GM19043 (cell line): ENCODE data around the gene CAMK2D.
"Not testable (repeated sequence)": the region's sequence is repeated elsewhere in the genome, so short reads cannot be mapped to it uniquely, and the experiment has no call there.

Experiments
- ATAC-seq: cut with Tn5 transposase; IDR thresholded peaks from one replicate; pipeline ENCODE4 v1.9.1; 2021; ENCODE audit warnings: low read depth; ENCODE audit not compliant: unreplicated experiment

The CAMK2D gene

DNA sequence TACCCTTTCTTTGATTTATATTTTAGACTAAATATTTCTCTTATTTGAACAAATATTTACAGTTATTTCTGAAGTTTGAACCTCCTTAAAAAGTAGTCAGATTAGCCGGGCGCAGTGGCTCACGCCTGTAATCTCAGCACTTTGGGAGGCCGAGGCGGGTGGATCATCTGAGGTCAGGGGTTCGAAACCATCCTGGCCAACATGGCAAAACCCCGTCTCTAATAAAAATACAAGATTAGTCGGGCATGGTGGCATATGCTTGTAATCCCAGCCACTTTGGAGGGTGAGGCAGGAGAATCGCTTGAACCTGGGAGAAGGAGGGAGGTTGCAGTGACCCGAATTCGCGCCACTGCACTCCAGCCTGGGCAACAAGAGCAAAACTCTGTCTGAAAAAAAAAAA lies 2.4 kb upstream of the CAMK2D start:
- not testable (repeated sequence) for ATAC-seq

DNA sequence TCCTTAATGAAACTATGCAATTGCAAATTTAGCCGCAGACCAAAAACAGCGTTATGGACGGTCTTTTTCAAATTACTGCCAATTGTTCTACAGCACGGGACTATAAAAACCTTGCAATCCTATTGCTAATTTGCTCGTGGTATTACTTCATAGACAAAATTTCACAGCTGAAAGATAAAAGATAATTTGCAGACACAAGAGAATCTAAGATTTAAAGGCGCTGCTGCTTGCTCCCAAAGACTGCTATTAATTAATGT lies 1.4 kb upstream of the CAMK2D start:
- no peak for ATAC-seq

DNA sequence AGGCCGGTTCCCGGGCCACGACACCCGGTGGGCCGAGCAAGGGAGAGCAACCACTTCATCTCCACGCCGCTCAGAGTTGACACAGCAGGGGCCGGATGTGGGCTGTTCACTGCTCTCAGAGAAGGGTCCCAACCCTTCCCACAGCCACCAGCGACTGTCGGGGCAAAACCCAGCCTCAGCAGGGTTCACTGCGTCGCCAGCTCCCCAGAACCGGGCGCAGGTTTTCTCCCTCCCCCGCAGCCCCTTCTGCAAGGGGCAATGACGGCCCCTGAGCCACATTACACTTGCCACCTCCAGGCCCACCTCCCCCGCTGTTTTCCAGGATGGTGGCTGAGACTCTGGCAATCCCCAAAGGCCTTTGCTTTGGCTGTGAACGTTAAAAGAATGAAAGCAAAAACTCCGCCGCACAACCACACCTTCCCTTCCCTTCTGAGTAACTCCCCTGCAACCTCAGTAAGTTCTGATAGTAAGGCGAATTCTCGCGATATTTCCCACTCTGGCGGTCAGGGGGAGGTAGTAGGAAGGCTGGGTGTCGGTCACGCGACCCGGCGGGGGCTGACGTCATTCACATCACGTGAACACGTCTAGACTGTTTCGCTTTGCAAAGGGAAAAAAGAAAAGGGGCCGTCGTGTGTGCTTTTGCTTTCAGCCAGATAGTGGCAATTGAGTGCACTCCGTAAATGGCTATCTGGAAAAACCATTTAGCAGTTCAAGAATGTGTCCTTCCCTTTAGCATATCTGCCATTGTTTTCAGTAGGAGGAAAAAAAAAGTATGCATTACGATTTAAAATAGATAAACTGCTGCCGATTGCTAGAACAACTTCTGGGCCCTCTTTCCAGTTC lies 869 bp upstream of the CAMK2D start:
- peak; percentile 55 for ATAC-seq

DNA sequence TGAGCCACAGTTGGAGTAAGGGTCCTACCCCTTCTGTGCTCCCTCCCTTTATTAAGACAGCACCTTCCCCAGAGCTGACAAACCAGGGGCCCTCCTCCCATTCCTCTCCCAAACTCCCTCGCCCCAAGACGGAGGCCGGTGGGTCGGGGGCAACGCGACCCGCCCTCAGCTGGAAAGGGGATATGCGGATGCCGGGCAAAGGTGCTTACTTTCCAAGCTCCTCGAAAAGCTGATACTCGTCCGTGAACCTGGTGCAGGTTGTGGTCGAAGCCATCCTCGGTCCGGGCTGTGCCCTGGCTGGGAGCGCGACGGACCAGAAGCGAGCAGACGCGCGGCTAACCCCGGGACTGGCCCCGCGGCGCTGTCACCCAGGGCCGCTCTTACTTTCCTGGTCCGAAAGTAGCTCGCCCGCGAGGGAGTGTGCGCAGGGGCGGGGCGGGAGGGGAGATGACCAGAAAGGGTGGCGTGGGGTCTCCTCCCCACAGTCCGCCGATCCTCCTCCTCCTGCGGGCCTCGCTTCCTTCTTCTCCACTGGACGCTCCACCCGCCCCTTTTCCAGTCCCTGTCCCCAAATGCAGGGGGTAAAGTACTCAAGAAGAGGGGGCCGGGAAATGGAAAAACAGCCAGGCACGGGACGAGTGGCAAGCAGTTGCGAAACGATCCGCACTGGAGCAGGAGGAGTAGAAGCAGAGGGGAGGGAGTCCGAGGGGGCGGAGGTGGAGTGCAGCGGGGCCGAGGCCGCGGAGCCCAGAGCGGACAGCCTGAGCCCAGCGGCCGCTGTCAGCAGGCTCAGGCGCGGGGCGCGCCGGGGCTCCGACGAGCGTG lies 531 bp downstream of the CAMK2D start:
- peak; percentile 14 for ATAC-seq

DNA sequence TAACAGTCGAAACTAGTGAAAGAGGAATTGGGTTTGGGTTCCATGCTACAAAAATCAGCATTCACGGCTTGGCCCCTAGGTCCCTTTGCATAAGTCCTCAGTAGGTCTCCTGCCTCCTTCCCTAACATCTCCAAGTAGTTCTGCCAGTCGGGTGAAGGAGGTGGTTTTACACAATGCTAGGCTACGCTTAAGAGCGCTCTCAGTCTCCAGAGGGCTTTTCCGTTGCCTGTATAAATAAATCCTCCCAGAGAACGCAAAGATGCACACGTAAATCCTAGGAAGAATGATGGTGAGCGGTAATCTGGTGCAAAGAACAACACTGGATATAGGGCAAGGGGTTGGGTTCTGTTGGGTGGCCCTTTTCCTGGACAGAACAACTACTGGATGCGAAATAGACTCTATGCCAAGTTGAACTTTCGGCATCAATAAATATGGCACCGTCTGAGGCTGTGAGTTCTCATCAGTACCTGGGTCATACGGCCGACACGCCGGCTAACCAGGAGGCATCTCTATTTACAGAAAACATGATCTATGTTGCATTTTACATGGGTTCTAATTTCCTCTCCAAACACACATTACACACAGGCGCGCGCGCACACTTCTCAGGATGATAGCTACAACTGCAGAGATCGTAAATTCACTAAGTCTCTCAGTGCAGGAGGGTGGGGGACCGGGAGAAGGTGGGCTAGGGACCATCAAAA lies 1.3 kb downstream of the CAMK2D start:
- no peak for ATAC-seq

DNA sequence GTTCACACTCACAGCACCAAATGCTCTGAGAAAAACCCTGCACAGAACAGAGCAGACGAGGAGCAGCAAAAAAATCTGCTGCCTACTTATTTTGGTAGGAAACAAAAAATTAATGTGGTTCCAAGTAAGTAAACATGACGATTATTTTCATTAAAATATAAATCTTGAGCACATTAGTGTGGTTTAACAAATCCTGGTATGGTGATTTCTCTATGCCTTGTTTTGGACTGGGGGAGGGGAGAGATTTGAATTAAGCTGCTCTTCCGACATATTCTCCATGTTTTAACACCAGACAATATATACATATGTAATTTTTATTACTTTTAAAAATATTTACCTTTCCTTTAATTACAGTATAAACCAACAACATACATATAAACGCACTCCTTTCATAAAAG lies 1.8 kb downstream of the CAMK2D start:
- ATAC-seq, result no peak

DNA sequence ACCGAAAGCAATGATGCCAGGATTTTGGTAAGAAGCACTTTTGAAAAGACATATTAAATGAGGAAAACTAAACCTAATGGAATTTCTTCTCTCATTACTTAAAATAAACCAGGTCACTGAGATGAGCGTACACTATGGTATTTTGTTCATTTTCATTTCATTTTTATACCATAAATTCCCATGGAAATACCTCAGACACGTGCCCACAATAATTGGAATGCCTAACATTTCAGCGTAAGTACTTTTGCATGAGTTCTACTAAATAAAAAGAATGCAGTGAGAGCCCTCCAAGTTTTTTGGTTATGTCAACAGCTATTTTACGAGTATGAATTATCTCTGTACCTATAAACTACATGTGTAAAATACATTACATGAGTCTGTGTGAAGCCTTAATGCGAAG lies 3.2 kb downstream of the CAMK2D start:
- ATAC-seq, result no peak

DNA sequence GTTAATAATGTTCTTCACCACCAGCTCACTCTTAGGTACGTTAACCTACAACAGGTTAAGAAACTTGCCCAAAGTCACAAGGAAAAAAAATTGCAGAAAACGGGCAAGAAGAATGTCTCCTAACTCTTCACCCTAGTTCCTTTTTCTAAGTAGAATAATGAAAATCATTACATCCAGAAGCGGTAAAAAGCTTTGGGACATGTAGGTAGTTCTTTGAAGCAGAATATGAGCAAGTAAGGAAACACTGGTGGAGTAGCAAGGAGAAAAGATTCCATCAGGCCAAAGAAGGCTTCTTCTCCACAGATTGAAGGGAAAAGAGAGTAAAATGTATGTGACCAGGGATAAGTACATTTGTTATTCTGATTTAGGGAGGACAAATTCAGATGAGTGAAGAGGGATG lies 4.1 kb downstream of the CAMK2D start:
- ATAC-seq, result no peak

DNA sequence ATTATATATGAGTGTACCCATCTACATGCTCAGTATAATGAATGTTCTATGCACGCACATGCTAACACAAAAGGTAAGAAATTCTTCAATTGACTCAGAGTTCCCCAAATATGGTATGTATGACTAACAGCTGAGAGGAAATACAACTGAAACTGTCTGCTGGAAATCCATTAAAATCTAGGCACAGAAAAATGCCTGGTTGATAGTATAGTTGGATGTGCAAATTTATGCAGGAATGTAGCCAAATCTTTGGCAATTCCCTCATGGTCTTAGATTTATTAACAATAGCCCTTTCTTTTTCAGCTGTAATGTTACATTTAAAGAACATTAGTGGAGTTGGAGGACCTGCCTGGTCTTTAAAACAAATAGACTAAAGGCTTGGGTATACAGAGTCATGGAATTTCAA lies 5.5 kb downstream of the CAMK2D start:
- ATAC-seq, result peak; percentile 80

DNA sequence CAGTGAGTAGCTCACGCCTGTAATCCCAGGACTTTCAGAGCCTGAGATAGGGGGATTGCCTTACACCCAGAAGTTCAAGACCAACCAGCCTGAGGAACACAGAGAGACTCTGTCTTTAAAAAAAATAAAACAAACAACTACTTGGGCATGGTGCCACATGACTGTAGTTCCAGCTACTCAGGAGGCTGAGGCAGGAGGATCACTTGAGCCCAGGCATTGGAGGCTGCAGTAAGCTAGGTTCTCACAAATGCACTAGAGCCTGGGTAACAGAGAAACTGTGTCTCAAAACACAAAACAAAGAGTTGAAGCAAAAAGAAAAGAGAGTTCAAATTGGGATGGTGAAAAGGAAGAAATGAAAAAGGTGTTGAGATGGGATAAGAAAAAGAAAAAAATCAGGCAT lies 10.8 kb downstream of the CAMK2D start:
- ATAC-seq, result no peak

DNA sequence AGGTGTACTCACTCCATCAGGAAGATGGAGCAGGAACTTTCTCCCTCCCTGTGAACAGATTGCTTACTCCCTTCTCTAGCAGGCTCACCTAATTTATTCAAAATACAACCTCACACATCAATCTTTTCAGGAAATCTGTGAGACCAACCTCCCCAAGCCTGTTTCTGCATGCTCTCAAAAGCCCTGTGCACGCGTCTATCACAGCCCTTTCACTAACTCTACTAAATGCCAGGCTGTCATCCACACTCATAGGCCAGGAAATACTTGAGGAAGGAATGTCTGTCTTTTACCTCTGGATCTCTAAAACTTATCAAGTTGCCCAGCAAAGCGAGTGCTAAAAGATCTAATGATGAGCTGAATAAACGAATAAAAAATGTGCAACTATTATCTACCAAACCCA lies 11.2 kb downstream of the CAMK2D start:
- ATAC-seq, result no peak

DNA sequence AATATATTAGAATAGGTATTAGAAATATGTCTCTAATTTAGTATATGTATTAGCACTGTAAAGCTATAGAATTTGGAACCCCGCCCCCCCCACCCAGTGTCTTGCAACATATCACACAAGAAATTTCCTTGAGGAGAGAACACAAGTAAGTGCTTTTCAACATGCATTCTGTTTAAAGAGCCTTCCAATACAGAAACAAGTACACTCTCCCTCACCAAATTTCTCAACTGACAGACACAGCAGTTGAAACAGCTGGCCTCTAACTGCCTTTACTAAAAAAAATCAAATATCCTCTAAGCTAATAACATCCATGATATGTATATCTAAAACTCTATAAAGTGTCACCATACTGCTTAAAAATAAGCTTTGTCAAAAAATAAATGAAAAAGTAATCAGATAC lies 12.4 kb downstream of the CAMK2D start:
- ATAC-seq, result no peak

DNA sequence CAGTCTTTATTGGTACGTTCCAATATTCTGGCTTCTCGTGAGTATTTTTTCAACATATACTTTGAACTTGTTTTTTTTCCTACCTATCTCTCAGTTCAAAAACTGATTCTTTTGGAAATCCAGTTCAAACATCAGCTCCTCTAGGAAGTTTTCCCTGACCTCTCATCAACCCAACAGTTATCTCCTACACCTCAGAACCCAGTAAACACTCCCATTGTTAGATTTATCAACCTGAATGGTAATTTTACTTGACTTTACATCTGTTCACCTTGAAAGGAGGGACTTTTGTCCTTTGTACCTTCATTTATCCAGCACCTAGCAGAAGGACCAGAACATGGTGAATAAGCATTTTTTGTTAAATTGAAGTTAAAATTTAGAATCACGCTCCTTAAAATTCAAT lies 13.6 kb downstream of the CAMK2D start:
- no peak for ATAC-seq

DNA sequence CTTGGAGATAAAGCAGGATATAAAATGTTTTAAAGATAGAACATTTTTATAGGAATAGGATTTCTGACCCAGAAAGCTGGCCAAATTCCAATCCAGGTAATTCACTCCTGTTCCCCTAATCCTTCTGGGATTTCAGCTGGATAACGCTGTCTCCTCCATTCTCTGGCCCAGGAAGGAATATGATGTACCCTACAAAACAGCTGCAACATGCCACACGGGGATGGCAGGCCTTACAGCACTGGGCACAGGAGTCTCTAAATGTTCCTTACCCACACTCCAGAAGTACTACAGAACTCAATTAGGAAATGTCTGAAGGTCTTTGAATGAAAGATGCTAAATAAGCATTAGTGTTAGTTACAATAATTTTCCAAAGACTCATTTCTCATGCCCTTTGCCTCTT lies 15.8 kb downstream of the CAMK2D start:
- no peak for ATAC-seq

DNA sequence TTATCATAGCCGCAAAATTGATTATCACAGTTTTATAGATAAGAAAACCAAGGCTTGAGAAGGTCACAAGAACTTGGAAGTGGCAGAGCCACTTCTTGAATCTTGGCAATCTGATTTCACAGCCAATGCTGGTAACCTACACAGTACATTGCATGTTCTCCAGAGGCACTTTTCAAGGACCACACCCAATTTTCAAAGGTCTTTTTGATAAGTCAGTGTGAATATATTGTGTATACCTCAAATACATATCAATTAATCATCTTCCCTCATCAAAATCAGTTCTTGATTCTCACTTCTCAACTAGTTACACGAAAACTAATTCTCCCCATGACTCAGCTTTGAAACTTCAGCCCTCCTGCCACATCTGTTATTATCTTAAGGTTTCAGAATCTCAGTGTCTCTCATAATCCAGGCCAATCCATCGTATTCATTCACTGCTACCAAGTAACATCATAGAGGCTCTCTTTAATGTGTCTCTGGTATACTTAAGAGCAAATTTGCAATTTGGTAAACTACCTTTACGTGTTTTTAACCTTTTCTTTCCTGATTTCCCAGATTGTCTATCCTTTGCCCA lies 16.8 kb downstream of the CAMK2D start:
- ATAC-seq, result no peak

DNA sequence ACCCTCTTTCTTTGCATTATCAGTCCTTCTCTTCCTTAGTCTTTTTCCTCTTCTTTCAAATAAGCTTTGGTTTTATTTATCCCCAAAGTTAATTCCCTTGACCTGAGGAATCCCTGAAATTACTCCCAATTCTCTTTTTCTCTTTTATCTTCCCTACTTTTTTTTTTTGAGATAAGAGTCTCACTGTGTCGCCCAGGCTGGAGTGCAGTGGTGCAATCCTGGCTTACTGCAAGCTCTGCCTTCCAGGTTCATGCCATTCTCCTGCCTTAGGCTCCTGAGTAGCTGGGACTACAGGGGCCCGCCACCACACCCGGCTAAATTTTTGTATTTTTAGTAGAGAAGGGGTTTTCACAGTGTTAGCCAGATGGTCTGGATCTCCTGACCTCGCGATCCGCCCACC lies 17.8 kb downstream of the CAMK2D start:
- ATAC-seq, result no peak

DNA sequence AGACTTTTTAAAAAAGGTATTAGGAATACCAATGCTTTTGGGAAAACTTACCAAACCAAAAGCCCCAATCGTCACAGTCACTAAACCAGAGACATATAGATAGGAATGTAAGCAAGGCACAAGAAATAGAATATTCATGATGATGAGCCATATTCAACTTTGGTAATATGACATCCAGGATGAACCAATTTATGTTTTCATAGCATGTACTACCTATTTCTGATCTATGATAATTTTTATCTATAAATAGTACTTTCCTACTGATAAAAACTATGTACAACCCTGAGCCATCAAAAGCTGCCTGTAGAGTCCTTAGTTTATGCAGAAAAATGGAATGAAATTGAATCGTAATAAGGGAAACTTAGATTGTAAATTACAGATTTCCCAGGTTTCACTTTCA lies 18.9 kb downstream of the CAMK2D start:
- ATAC-seq, result no peak

DNA sequence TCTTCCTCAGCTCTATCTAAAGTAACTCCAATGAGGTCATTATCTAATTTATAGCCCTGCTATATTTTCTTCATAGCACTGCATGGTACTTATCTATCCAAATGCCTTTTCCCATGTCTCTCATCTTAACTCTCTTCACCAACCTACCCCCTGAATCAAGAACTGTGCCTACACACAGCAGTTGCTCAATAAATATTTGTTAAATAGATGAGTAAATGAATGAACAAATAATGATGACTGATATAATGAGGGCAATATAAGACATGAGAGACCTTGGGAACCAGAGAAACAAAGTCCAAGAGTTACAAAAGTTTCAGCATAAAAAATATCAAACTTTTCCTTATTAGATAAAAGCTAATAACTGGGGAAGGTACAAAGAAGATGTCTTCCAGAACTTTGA lies 19.6 kb downstream of the CAMK2D start:
- no peak for ATAC-seq

DNA sequence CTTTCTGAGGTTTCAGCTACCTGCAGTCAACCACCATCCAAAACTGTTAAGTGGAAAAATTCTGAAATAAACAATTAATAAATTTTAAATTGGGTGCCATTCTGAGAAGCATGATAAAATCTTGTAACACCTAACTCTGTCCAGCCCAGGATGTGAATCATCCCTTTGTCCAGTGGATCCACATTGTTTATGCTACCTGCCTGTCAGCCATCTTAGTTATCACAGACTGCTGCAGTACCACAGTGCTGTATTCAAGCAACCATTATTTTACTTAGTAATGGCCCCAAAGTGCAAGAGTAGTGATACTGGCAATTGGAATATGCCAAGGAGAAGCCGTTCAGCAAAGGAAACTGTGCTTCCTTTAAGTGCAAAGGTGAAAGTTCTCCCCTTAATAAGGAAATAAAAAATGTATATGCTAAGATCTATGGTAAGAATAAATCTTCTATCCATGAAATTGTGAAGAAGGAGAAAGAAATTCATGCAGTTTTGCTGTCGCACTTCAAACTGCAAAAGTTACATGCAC lies 20.6 kb downstream of the CAMK2D start:
- no peak for ATAC-seq

DNA sequence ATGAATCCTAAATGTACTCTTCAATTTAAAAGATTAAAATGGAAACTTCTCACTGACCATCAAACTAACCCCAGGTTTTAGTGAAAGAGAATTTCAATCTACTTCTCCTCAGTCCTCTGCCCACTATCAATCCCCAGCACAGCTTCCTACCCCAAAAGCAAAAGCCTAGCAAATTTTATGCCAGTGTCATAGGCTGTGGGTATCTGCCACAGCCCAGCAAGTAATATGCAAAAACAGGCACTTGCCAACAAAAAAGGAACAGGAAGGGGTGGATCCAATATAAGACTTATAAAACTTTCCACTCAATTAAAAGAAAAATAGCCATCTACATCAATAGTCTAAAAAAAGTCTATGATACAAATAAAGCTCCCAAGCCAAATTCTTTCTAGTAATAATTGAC lies 22.3 kb downstream of the CAMK2D start:
- no peak for ATAC-seq

DNA sequence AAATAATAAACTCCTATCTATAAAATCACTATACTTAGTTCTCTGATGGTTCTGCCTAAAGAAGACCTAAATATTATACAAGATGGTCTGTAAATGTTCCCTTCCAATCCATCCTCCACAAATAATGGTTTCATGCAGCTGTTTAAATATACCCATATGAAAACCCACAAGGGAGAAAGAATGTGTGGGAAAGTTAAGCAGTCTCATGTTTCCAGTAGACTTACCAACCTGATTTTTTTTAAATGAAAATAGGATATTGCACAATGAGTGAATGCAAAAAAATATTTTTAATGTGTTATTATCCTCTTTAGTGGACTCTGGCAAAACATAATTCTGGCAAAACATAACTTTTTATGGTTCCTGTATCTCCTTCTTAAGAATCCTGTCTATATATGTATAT lies 23.3 kb downstream of the CAMK2D start:
- ATAC-seq, result no peak
